SK-N-SH treated with all-trans-retinoic acid at 6 μM for 48 hours (cell line): Measurements from ENCODE around the gene VAV1.

ENCODE experiments used
- ATAC-seq: fragments of 200-7000 bp; cut with Tn5 transposase; 3 replicates; pipeline ENCODE4 v1.9.1; 2020; ENCODE audit warnings: mild to moderate bottlenecking, moderate library complexity
- BACH2 ChIP-seq: fragments of 250-450 bp; sonication (Bioruptor Pico); IDR thresholded peaks from 2 replicates; pipeline ENCODE4 v1.9.0; 2021; ENCODE audit warnings: mild to moderate bottlenecking, borderline replicate concordance
- CREB5 ChIP-seq: fragments of 250-450 bp; sonication (Bioruptor Pico); IDR thresholded peaks from 2 replicates; pipeline ENCODE4 v1.5.1; 2020; ENCODE audit warnings: low read depth, mild to moderate bottlenecking, moderate library complexity
- CSRNP3 ChIP-seq: fragments of 250-450 bp; sonication (Bioruptor Pico); IDR thresholded peaks from 2 replicates; pipeline ENCODE4 v1.5.1; 2021; ENCODE audit warnings: mild to moderate bottlenecking, moderate library complexity
- ISL1 ChIP-seq: fragments of 250-450 bp; sonication (Bioruptor Pico); IDR thresholded peaks from 2 replicates; pipeline ENCODE4 v2.1.2; 2022; ENCODE audit warnings: mild to moderate bottlenecking, moderate library complexity
- POU6F1 ChIP-seq: fragments of 250-450 bp; sonication (Bioruptor Pico); IDR thresholded peaks from 2 replicates; pipeline ENCODE4 v1.8.0; 2021; ENCODE audit warnings: low read depth, mild to moderate bottlenecking, moderate library complexity, borderline replicate concordance
- RARB ChIP-seq: fragments of 250-450 bp; sonication (Bioruptor Pico); IDR thresholded peaks from 2 replicates; pipeline ENCODE4 v1.8.0; 2021; ENCODE audit warnings: mild to moderate bottlenecking, moderate library complexity
- SNAI2 ChIP-seq: fragments of 250-450 bp; sonication (Bioruptor Pico); IDR thresholded peaks from 2 replicates; pipeline ENCODE4 v1.5.0; 2020; ENCODE audit warnings: mild to moderate bottlenecking, moderate library complexity
- TCF4 ChIP-seq: fragments of 250-450 bp; sonication (Bioruptor Pico); IDR thresholded peaks from 2 replicates; pipeline ENCODE4 v1.8.0; 2021; ENCODE audit warnings: mild to moderate bottlenecking, moderate library complexity, borderline replicate concordance
- TOX ChIP-seq: fragments of 250-450 bp; sonication (Bioruptor Pico); IDR thresholded peaks from 2 replicates; pipeline ENCODE4 v1.8.0; 2021; ENCODE audit warnings: mild to moderate bottlenecking, moderate library complexity, borderline replicate concordance
- ZC3H10 ChIP-seq: fragments of 250-450 bp; sonication (Bioruptor Pico); IDR thresholded peaks from 2 replicates; pipeline ENCODE4 v1.5.1; 2021; ENCODE audit warnings: mild to moderate bottlenecking, moderate library complexity
- ZFP3 ChIP-seq: fragments of 250-450 bp; sonication (Bioruptor Pico); IDR thresholded peaks from 2 replicates; pipeline ENCODE4 v1.5.0; 2020; ENCODE audit warnings: mild to moderate bottlenecking, moderate library complexity
- ZFP30 ChIP-seq: fragments of 450-650 bp; formaldehyde crosslinking; IDR thresholded peaks from 2 replicates; pipeline ENCODE4 v1.5.0; 2022; ENCODE audit warnings: mild to moderate bottlenecking, moderate library complexity
- ZNF565 ChIP-seq: fragments of 450-650 bp; formaldehyde crosslinking; conservative IDR thresholded peaks from 2 replicates; pipeline ENCODE4 v1.5.0; 2020; ENCODE audit warnings: low read depth, mild to moderate bottlenecking, moderate library complexity
- ZNF70 ChIP-seq: fragments of 450-650 bp; formaldehyde crosslinking; IDR thresholded peaks from 2 replicates; pipeline ENCODE4 v1.5.0; 2020; ENCODE audit warnings: mild to moderate bottlenecking, moderate library complexity
- ZNF8 ChIP-seq: fragments of 450-650 bp; formaldehyde crosslinking; IDR thresholded peaks from 2 replicates; pipeline ENCODE4 v1.5.0; 2020; ENCODE audit warnings: mild to moderate bottlenecking, moderate library complexity

VAV1 gene

GRCh38 chr19:6752256-6753177 lies 20.0 kb upstream of the VAV1 start (continued):
- TF ChIP-seq CREB5 (no peak), ZNF70 (CRISPR knock-in tag) (no peak)

- no peak for TF ChIP-seq ZFP30 (CRISPR knock-in tag)
- TF ChIP-seq ZNF565 (CRISPR knock-in tag): no peak
- TF ChIP-seq TOX: no peak
- no peak for TF ChIP-seq ISL1 (CRISPR knock-in tag)
- no peak for TF ChIP-seq ZC3H10 (CRISPR knock-in tag)
- no peak for TF ChIP-seq TCF4
- no peak for TF ChIP-seq CSRNP3 (CRISPR knock-in tag)
- no peak for TF ChIP-seq BACH2
- no peak for TF ChIP-seq RARB (CRISPR knock-in tag)
- ATAC-seq: peak; percentile 88
These were observed 19.1 kb upstream of the VAV1 start for GRCh38 chr19:6753178-6754031.

- ATAC-seq: no peak
- TF ChIP-seq RARB (CRISPR knock-in tag): no peak
These were observed 18.4 kb upstream of the VAV1 start for GRCh38 chr19:6754136-6754535.

- ATAC-seq: no peak
- TF ChIP-seq RARB (CRISPR knock-in tag): no peak
- TF ChIP-seq POU6F1: no peak
- TF ChIP-seq ZNF8 (CRISPR knock-in tag): no peak
- no peak for TF ChIP-seq ISL1 (CRISPR knock-in tag)
- no peak for TF ChIP-seq SNAI2 (CRISPR knock-in tag)
- no peak for TF ChIP-seq TOX
These were observed 17.6 kb upstream of the VAV1 start for GRCh38 chr19:6754653-6755463.

- no peak for TF ChIP-seq ZFP3 (CRISPR knock-in tag)
- TF ChIP-seq SNAI2 (CRISPR knock-in tag): no peak
- no peak for TF ChIP-seq ZNF565 (CRISPR knock-in tag)
- no peak for TF ChIP-seq CREB5
- TF ChIP-seq TOX: no peak
- TF ChIP-seq TCF4: no peak
- no peak for ATAC-seq
These were observed 11.9 kb upstream of the VAV1 start for GRCh38 chr19:6760606-6761005.
